Testis (tissue), 2 donors: ENCODE results near the gene MBLAC1.

ENCODE experiments used
- CTCF ChIP-seq, 3 experiments: fragments of 450-650 bp in 2 of 3; fragments of 200-600 bp in 1 of 3; sonication (generic) in 1 of 3; IDR thresholded peaks; one replicate each; pipeline ENCODE4 v1.5.1; 2016 to 2019; ENCODE audit warnings: antibody characterized with exemption in 3 of 3, mild to moderate bottlenecking in 2 of 3, moderate library complexity in 1 of 3
- POLR2A ChIP-seq: fragments of 450-650 bp; IDR thresholded peaks from one replicate; pipeline ENCODE4 v1.6.1; 2017; ENCODE audit warnings: antibody characterized with exemption, mild to moderate bottlenecking, moderate library complexity

- TF ChIP-seq POLR2A (no peak), CTCF (IDR thresholded peaks at IDR 0.05) (no peak)
These were observed 35.2 kb upstream of the MBLAC1 start for GRCh38 chr7:100091411-100092181.
